Endothelial cell of umbilical vein (primary cell): ENCODE data around the gene CHCHD3.

Experiments used
- CTCF ChIP-seq, 2 donors: IDR thresholded peaks; 1 replicate in 1 of 2; 2 replicates in 1 of 2; pipeline ENCODE4 v1.5.1; 2011; ENCODE audit warnings: low read length in 2 of 2, mild to moderate bottlenecking in 2 of 2, moderate library complexity in 2 of 2, control low read depth in 1 of 2, inconsistent platforms in 1 of 2, low read depth in 1 of 2; ENCODE audit not compliant: insufficient read depth in 1 of 2; ENCODE audit errors: extremely low read depth in 1 of 2
- EZH2 ChIP-seq: IDR thresholded peaks from 2 replicates; pipeline ENCODE4 v1.6.1; 2012; ENCODE audit warnings: borderline replicate concordance, low read depth, mild to moderate bottlenecking, moderate library complexity, low read length, inconsistent platforms; ENCODE audit not compliant: severe bottlenecking
- FOS ChIP-seq: IDR thresholded peaks from 2 replicates; pipeline ENCODE4 v1.6.1; 2011; ENCODE audit warnings: mild to moderate bottlenecking, low read length, moderate library complexity, borderline replicate concordance; ENCODE audit not compliant: insufficient read depth
- JUN ChIP-seq: IDR thresholded peaks from 2 replicates; pipeline ENCODE4 v1.6.1; 2011; ENCODE audit warnings: borderline replicate concordance, low read depth; ENCODE audit not compliant: insufficient read length, insufficient read depth
- MAX ChIP-seq: IDR thresholded peaks from 2 replicates; pipeline ENCODE4 v1.6.1; 2011; ENCODE audit not compliant: insufficient read depth, insufficient read length
- MYC ChIP-seq: IDR thresholded peaks from one replicate; pipeline ENCODE4 v1.6.1; 2011; ENCODE audit warnings: mild to moderate bottlenecking, low read depth, low read length
- POLR2A ChIP-seq: IDR thresholded peaks from 2 replicates; pipeline ENCODE4 v1.6.1; 2012; ENCODE audit warnings: low read depth, mild to moderate bottlenecking, control low read depth, low read length
- POLR2AphosphoS5 ChIP-seq: IDR thresholded peaks from 2 replicates; pipeline ENCODE4 v1.6.1; 2012; ENCODE audit warnings: low read depth, mild to moderate bottlenecking, control low read depth, low read length, moderate library complexity; ENCODE audit not compliant: insufficient read depth

- TF ChIP-seq POLR2A = no peak
- no peak for TF ChIP-seq CTCF (IDR thresholded peaks at IDR 0.05; ENCODE audit: extremely low read depth in 1 of 2, insufficient read depth in 1 of 2, low read depth in 1 of 2, low read length in 2 of 2)
- no peak for TF ChIP-seq MAX
- no peak for TF ChIP-seq EZH2
- TF ChIP-seq MYC = no peak
- TF ChIP-seq JUN = no peak
- TF ChIP-seq POLR2AphosphoS5 = no peak
- TF ChIP-seq FOS = no peak
Measured at GRCh38 chr7:132778761-132779160, 303.1 kb downstream of the CHCHD3 start.
